SK-N-SH treated with all-trans-retinoic acid at 6 μM for 48 hours (cell line): Measurements from ENCODE around the gene CDHR3.
A peak's percentile ranks its signal among the peaks of the same experiment; 100 is the strongest.

ENCODE experiments used
- ATAC-seq: fragments of 200-7000 bp; cut with Tn5 transposase; 3 replicates; pipeline ENCODE4 v1.9.1; 2020; ENCODE audit warnings: mild to moderate bottlenecking, moderate library complexity
- ARNTL ChIP-seq: fragments of 450-650 bp; formaldehyde crosslinking; IDR thresholded peaks from 2 replicates; pipeline ENCODE4 v1.5.0; 2020; ENCODE audit warnings: low read depth, mild to moderate bottlenecking, moderate library complexity, borderline replicate concordance
- BACH2 ChIP-seq: fragments of 250-450 bp; sonication (Bioruptor Pico); IDR thresholded peaks from 2 replicates; pipeline ENCODE4 v1.9.0; 2021; ENCODE audit warnings: mild to moderate bottlenecking, borderline replicate concordance
- CSDC2 ChIP-seq: fragments of 250-450 bp; sonication (Bioruptor Pico); IDR thresholded peaks from 2 replicates; pipeline ENCODE4 v1.5.0; 2020; ENCODE audit warnings: mild to moderate bottlenecking, moderate library complexity
- ESRRG ChIP-seq: fragments of 250-450 bp; sonication (Bioruptor Pico); IDR thresholded peaks from 2 replicates; pipeline ENCODE4 v1.6.1; 2021; ENCODE audit warnings: mild to moderate bottlenecking
- GLIS3 ChIP-seq: fragments of 250-450 bp; sonication (Bioruptor Pico); IDR thresholded peaks from 2 replicates; pipeline ENCODE4 v1.5.0; 2020; ENCODE audit warnings: mild to moderate bottlenecking, moderate library complexity
- ISL1 ChIP-seq: fragments of 250-450 bp; sonication (Bioruptor Pico); IDR thresholded peaks from 2 replicates; pipeline ENCODE4 v2.1.2; 2022; ENCODE audit warnings: mild to moderate bottlenecking, moderate library complexity
- OSR1 ChIP-seq: fragments of 250-450 bp; sonication (Bioruptor Pico); IDR thresholded peaks from 2 replicates; pipeline ENCODE4 v1.8.0; 2022; ENCODE audit warnings: moderate library complexity, mild to moderate bottlenecking, inconsistent platforms
- PPARA ChIP-seq: fragments of 250-450 bp; sonication (Bioruptor Pico); IDR thresholded peaks from 2 replicates; pipeline ENCODE4 v1.5.0; 2020; ENCODE audit warnings: mild to moderate bottlenecking, borderline replicate concordance
- RARB ChIP-seq: fragments of 250-450 bp; sonication (Bioruptor Pico); IDR thresholded peaks from 2 replicates; pipeline ENCODE4 v1.8.0; 2021; ENCODE audit warnings: mild to moderate bottlenecking, moderate library complexity
- SNAI2 ChIP-seq: fragments of 250-450 bp; sonication (Bioruptor Pico); IDR thresholded peaks from 2 replicates; pipeline ENCODE4 v1.5.0; 2020; ENCODE audit warnings: mild to moderate bottlenecking, moderate library complexity
- TCF4 ChIP-seq: fragments of 250-450 bp; sonication (Bioruptor Pico); IDR thresholded peaks from 2 replicates; pipeline ENCODE4 v1.8.0; 2021; ENCODE audit warnings: mild to moderate bottlenecking, moderate library complexity, borderline replicate concordance
- TOX ChIP-seq: fragments of 250-450 bp; sonication (Bioruptor Pico); IDR thresholded peaks from 2 replicates; pipeline ENCODE4 v1.8.0; 2021; ENCODE audit warnings: mild to moderate bottlenecking, moderate library complexity, borderline replicate concordance
- ZC3H10 ChIP-seq: fragments of 250-450 bp; sonication (Bioruptor Pico); IDR thresholded peaks from 2 replicates; pipeline ENCODE4 v1.5.1; 2021; ENCODE audit warnings: mild to moderate bottlenecking, moderate library complexity
- ZFP3 ChIP-seq: fragments of 250-450 bp; sonication (Bioruptor Pico); IDR thresholded peaks from 2 replicates; pipeline ENCODE4 v1.5.0; 2020; ENCODE audit warnings: mild to moderate bottlenecking, moderate library complexity
- ZNF565 ChIP-seq: fragments of 450-650 bp; formaldehyde crosslinking; conservative IDR thresholded peaks from 2 replicates; pipeline ENCODE4 v1.5.0; 2020; ENCODE audit warnings: low read depth, mild to moderate bottlenecking, moderate library complexity
- ZNF70 ChIP-seq: fragments of 450-650 bp; formaldehyde crosslinking; IDR thresholded peaks from 2 replicates; pipeline ENCODE4 v1.5.0; 2020; ENCODE audit warnings: mild to moderate bottlenecking, moderate library complexity
- ZNF8 ChIP-seq: fragments of 450-650 bp; formaldehyde crosslinking; IDR thresholded peaks from 2 replicates; pipeline ENCODE4 v1.5.0; 2020; ENCODE audit warnings: mild to moderate bottlenecking, moderate library complexity
- TF ChIP-seq, protein P1 (sequence below): fragments of 250-450 bp; sonication (Bioruptor Pico); IDR thresholded peaks from 2 replicates; pipeline ENCODE4 v1.5.0; 2020; ENCODE audit warnings: mild to moderate bottlenecking, moderate library complexity
- TF ChIP-seq, protein P2 (sequence below): fragments of 250-450 bp; sonication (Bioruptor Pico); IDR thresholded peaks from 2 replicates; pipeline ENCODE4 v1.8.0; 2021; ENCODE audit warnings: low read depth, mild to moderate bottlenecking, moderate library complexity, borderline replicate concordance
- TF ChIP-seq, protein P3 (sequence below): fragments of 250-450 bp; sonication (Bioruptor Pico); IDR thresholded peaks from 2 replicates; pipeline ENCODE4 v1.5.1; 2021; ENCODE audit warnings: mild to moderate bottlenecking, moderate library complexity
- TF ChIP-seq, protein P4 (sequence below): fragments of 250-450 bp; sonication (Bioruptor Pico); IDR thresholded peaks from 2 replicates; pipeline ENCODE4 v1.5.1; 2020; ENCODE audit warnings: low read depth, mild to moderate bottlenecking, moderate library complexity

The CDHR3 gene

DNA sequence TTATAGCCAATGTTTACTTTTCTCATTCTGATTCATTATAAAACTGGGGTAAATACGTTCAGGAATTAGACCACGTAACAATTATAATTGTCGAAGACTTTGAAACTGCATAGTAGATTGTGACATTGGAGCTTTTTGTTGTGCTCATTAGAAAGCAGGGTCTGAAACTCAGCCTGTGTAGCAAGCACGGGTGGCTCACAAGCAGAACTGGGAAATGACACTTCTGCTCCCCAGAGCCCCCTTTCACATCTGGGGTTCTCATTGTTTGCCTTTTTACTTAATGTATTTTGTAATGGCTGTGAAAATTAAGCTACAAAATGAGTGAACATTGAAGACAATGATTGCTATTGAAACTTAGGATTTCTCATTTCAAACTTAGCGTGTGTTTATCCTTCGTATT, 72.9 kb downstream of the CDHR3 start:
- ATAC-seq, result no peak
- TF ChIP-seq PPARA, result no peak
- TF ChIP-seq BACH2 (CRISPR knock-in tag), result no peak
- TF ChIP-seq SNAI2 (CRISPR knock-in tag), result no peak
- no peak for TF ChIP-seq ESRRG (CRISPR knock-in tag)
- no peak for TF ChIP-seq ZNF8
- TF ChIP-seq ZNF70 (CRISPR knock-in tag), result no peak
- TF ChIP-seq ZC3H10 (CRISPR knock-in tag), result no peak
- no peak for TF ChIP-seq OSR1 (CRISPR knock-in tag)
- no peak for TF ChIP-seq GLIS3 (CRISPR knock-in tag)
- no peak for TF ChIP-seq TOX (CRISPR knock-in tag)
- TF ChIP-seq, protein P1, sequence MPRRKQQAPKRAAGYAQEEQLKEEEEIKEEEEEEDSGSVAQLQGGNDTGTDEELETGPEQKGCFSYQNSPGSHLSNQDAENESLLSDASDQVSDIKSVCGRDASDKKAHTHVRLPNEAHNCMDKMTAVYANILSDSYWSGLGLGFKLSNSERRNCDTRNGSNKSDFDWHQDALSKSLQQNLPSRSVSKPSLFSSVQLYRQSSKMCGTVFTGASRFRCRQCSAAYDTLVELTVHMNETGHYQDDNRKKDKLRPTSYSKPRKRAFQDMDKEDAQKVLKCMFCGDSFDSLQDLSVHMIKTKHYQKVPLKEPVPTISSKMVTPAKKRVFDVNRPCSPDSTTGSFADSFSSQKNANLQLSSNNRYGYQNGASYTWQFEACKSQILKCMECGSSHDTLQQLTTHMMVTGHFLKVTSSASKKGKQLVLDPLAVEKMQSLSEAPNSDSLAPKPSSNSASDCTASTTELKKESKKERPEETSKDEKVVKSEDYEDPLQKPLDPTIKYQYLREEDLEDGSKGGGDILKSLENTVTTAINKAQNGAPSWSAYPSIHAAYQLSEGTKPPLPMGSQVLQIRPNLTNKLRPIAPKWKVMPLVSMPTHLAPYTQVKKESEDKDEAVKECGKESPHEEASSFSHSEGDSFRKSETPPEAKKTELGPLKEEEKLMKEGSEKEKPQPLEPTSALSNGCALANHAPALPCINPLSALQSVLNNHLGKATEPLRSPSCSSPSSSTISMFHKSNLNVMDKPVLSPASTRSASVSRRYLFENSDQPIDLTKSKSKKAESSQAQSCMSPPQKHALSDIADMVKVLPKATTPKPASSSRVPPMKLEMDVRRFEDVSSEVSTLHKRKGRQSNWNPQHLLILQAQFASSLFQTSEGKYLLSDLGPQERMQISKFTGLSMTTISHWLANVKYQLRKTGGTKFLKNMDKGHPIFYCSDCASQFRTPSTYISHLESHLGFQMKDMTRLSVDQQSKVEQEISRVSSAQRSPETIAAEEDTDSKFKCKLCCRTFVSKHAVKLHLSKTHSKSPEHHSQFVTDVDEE (CRISPR knock-in tag), result no peak
- TF ChIP-seq ZNF565 (CRISPR knock-in tag), result no peak
- no peak for TF ChIP-seq CSDC2 (CRISPR knock-in tag)
- TF ChIP-seq, all 23 proteins: peak for 0

DNA sequence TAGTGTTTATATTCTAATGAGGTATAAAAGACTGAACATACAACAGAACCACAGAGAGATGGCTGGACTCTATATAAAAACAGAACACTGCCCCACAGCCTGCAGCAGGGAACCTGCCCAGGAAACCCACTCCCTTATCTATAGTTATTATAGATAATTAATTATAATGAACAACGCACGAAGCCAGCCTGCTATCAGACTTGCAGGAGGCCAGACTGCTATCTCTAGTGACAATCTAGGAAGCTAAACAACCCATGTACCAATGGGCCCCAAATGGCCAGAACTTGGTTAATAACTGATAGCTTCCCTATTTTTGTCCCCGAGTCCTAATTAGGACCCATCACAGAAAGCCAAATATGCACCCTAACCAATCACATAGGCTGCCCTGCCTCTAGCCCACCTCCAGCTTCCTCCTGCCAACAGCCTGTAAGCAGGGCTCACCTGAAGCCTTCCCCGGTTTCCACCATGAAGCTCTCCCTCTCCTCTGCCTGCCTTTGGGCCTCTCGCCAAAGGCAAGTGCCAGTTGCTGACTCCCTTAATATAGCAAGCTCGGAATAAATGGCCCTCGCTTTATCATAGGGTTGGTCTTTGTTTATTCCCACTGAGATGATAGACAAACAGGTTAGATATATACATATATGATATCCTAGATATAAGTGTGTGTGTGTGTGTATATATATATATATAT, 74.6 kb downstream of the CDHR3 start:
- no peak for ATAC-seq
- TF ChIP-seq TCF4 (peak; percentile 22; the same call in 1 of the 2 replicates), ZNF8 (no peak)

DNA sequence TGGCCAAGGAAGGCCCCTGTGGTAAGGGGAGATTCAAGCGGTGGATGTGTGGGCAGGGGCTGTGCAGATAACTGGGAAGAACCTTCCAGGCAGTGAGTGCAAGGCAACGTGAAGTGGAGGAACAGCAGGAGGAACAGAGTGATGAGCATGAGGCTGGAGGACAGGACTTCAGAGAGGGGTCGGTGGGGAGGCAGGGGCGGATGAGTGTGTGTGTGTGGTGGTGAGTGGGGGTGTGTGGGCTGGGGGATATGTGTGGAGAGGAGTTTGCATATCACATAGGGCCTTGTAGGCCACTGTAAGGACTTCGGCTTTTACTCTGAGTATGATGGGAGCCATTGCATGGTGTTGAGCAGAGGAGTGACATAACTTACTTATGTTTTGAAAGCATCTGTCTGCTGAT, 75.2 kb downstream of the CDHR3 start:
- no peak for ATAC-seq
- TF ChIP-seq SNAI2 (CRISPR knock-in tag), result no peak
- no peak for TF ChIP-seq ESRRG (CRISPR knock-in tag)

DNA sequence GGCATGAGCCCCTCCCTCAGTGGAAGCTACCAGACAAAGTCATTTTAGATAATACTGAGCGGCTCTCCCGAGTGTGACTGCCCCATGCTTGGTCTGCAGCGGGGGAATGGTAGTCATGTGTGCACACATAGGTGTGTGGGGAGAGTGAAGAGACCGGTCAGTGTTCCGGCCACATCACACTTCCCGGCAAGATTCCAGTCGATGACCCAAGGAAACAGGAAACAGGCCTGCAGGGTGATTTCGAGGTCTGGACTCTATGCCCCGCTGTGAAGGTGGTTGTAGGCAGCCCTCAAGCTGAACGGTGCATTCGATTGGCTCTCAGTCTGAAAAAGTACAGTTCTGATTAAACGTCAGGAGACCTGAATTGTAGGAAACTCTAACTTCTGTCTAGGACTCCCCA, 75.9 kb downstream of the CDHR3 start:
- TF ChIP-seq ZC3H10 (CRISPR knock-in tag) (no peak), PPARA (no peak), TCF4 (no peak), RARB (no peak), ESRRG (CRISPR knock-in tag) (no peak), TOX (CRISPR knock-in tag) (no peak), GLIS3 (CRISPR knock-in tag) (no peak), ZNF565 (CRISPR knock-in tag) (no peak), OSR1 (CRISPR knock-in tag) (no peak), ZFP3 (CRISPR knock-in tag) (no peak), ISL1 (CRISPR knock-in tag) (no peak), ARNTL (CRISPR knock-in tag) (no peak), SNAI2 (CRISPR knock-in tag) (no peak), ZNF8 (no peak), ZNF70 (CRISPR knock-in tag) (no peak)
- TF ChIP-seq, protein P1 (CRISPR knock-in tag), result no peak
- TF ChIP-seq, protein P2, sequence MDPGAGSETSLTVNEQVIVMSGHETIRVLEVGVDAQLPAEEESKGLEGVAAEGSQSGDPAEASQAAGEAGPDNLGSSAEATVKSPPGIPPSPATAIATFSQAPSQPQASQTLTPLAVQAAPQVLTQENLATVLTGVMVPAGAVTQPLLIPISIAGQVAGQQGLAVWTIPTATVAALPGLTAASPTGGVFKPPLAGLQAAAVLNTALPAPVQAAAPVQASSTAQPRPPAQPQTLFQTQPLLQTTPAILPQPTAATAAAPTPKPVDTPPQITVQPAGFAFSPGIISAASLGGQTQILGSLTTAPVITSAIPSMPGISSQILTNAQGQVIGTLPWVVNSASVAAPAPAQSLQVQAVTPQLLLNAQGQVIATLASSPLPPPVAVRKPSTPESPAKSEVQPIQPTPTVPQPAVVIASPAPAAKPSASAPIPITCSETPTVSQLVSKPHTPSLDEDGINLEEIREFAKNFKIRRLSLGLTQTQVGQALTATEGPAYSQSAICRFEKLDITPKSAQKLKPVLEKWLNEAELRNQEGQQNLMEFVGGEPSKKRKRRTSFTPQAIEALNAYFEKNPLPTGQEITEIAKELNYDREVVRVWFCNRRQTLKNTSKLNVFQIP (CRISPR knock-in tag), result no peak
- TF ChIP-seq, protein P3, sequence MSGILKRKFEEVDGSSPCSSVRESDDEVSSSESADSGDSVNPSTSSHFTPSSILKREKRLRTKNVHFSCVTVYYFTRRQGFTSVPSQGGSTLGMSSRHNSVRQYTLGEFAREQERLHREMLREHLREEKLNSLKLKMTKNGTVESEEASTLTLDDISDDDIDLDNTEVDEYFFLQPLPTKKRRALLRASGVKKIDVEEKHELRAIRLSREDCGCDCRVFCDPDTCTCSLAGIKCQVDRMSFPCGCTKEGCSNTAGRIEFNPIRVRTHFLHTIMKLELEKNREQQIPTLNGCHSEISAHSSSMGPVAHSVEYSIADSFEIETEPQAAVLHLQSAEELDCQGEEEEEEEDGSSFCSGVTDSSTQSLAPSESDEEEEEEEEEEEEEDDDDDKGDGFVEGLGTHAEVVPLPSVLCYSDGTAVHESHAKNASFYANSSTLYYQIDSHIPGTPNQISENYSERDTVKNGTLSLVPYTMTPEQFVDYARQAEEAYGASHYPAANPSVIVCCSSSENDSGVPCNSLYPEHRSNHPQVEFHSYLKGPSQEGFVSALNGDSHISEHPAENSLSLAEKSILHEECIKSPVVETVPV (CRISPR knock-in tag), result no peak
- TF ChIP-seq, protein P4, sequence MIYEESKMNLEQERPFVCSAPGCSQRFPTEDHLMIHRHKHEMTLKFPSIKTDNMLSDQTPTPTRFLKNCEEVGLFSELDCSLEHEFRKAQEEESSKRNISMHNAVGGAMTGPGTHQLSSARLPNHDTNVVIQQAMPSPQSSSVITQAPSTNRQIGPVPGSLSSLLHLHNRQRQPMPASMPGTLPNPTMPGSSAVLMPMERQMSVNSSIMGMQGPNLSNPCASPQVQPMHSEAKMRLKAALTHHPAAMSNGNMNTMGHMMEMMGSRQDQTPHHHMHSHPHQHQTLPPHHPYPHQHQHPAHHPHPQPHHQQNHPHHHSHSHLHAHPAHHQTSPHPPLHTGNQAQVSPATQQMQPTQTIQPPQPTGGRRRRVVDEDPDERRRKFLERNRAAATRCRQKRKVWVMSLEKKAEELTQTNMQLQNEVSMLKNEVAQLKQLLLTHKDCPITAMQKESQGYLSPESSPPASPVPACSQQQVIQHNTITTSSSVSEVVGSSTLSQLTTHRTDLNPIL (CRISPR knock-in tag), result no peak
- ATAC-seq, result no peak
